H1 (cell line): ENCODE results near the gene GABRG3.

Source experiments
- ASH2L ChIP-seq: fragments of 200-600, 300-600 bp; sonication (generic); IDR thresholded peaks from one replicate; pipeline ENCODE4 v1.7.1; 2017; ENCODE audit warnings: low read length
- CTCF ChIP-seq, 3 experiments: IDR thresholded peaks; 1 replicate in 2 of 3; 2 replicates in 1 of 3; pipeline versions ENCODE4 v1.5.1 to v1.6.1; 2011; ENCODE audit warnings: low read length in 3 of 3, mild to moderate bottlenecking in 3 of 3, inconsistent platforms in 2 of 3, low read depth in 1 of 3, moderate library complexity in 1 of 3; ENCODE audit not compliant: insufficient read depth in 1 of 3; ENCODE audit errors: control extremely low read depth in 1 of 3
- EP300 ChIP-seq, 2 experiments: IDR thresholded peaks; 1 replicate in 1 of 2; 2 replicates in 1 of 2; pipeline ENCODE4 v1.6.1; 2011 to 2012; ENCODE audit warnings: low read depth in 2 of 2, low read length in 2 of 2, mild to moderate bottlenecking in 2 of 2, borderline replicate concordance in 1 of 2, inconsistent platforms in 1 of 2, moderate library complexity in 1 of 2
- EZH2 ChIP-seq: fragments of 200-600 bp; sonication (generic); IDR thresholded peaks from 2 replicates; pipeline ENCODE4 v1.7.1; 2012; ENCODE audit warnings: low read depth, mild to moderate bottlenecking, moderate library complexity, low read length, inconsistent platforms; ENCODE audit not compliant: severe bottlenecking
- GABPA ChIP-seq: IDR thresholded peaks from 2 replicates; pipeline ENCODE4 v1.6.1; 2011; ENCODE audit warnings: mild to moderate bottlenecking, low read length, moderate library complexity, borderline replicate concordance; ENCODE audit not compliant: insufficient read depth
- HDAC2 ChIP-seq, 2 experiments: fragments of 300-600 bp in 1 of 2; sonication (generic) in 1 of 2; IDR thresholded peaks; 2 replicates each; pipeline ENCODE4 v1.6.1; 2011 to 2012; ENCODE audit warnings: low read depth in 2 of 2, low read length in 2 of 2, mild to moderate bottlenecking in 2 of 2, moderate library complexity in 2 of 2, borderline replicate concordance in 1 of 2, inconsistent platforms in 1 of 2
- JUN ChIP-seq: IDR thresholded peaks from 2 replicates; pipeline ENCODE4 v1.6.1; 2011; ENCODE audit warnings: low read depth, mild to moderate bottlenecking, improper control_type of control experiment, low read length
- POLR2A ChIP-seq, 2 experiments: IDR thresholded peaks; 1 replicate in 1 of 2; 2 replicates in 1 of 2; pipeline ENCODE4 v1.6.1; 2011; ENCODE audit warnings: low read depth in 2 of 2, low read length in 2 of 2, mild to moderate bottlenecking in 2 of 2; ENCODE audit errors: control extremely low read depth in 1 of 2
- TAF1 ChIP-seq: IDR thresholded peaks from 2 replicates; pipeline ENCODE4 v1.6.1; 2011; ENCODE audit warnings: mild to moderate bottlenecking, low read depth, low read length
- ZNF274 ChIP-seq: IDR thresholded peaks from 2 replicates; pipeline ENCODE4 v1.7.0; 2012; ENCODE audit warnings: low read length, borderline replicate concordance; ENCODE audit errors: extremely low read depth

GRCh38 chr15:27324886-27325615, 354.1 kb downstream of the GABRG3 start:
- no peak for TF ChIP-seq CTCF (IDR thresholded peaks at IDR 0.05; ENCODE audit: control extremely low read depth in 1 of 3, insufficient read depth in 1 of 3, low read depth in 1 of 3, low read length in 3 of 3)
- TF ChIP-seq GABPA, result no peak
- no peak for TF ChIP-seq HDAC2 (IDR thresholded peaks at IDR 0.05; ENCODE audit: borderline replicate concordance in 1 of 2, low read depth in 2 of 2, low read length in 2 of 2)
- TF ChIP-seq TAF1, result no peak
- TF ChIP-seq ZNF274, result no peak
- no peak for TF ChIP-seq EZH2
- no peak for TF ChIP-seq POLR2A (IDR thresholded peaks at IDR 0.05; ENCODE audit: control extremely low read depth in 1 of 2, low read depth in 2 of 2, low read length in 2 of 2)
- TF ChIP-seq JUN, result no peak
- no peak for TF ChIP-seq EP300 (IDR thresholded peaks at IDR 0.05; ENCODE audit: borderline replicate concordance in 1 of 2, low read depth in 2 of 2, low read length in 2 of 2)
- no peak for TF ChIP-seq ASH2L
